Fibroblast of pulmonary artery (primary cell): ENCODE measurements around the gene FMN2.

Experiments
- DNase-seq: peaks from one replicate; pipeline ENCODE4 v3.0.0-alpha.2; 2010; ENCODE audit warnings: low read depth
- H3K4me3 ChIP-seq: replicated peaks from 2 replicates; pipeline ENCODE4 v1.5.1; 2011; ENCODE audit warnings: low read depth, mild to moderate bottlenecking, control low read depth, low read length, moderate library complexity
- CTCF ChIP-seq: IDR thresholded peaks from 2 replicates; pipeline ENCODE4 v1.5.1; 2011; ENCODE audit warnings: mild to moderate bottlenecking, control low read depth, low read length, inconsistent platforms; ENCODE audit errors: missing control alignments

The FMN2 gene

GRCh38 chr1:240104672-240105071, 13.0 kb downstream of the FMN2 start:
- no peak for DNase-seq
- no peak for TF ChIP-seq CTCF
- H3K4me3 ChIP-seq, result no peak overlapping the region

GRCh38 chr1:240107058-240107684, 15.5 kb downstream of the FMN2 start:
- peak; percentile 19 for DNase-seq
- no peak overlapping the region for H3K4me3 ChIP-seq
- no peak for TF ChIP-seq CTCF

- H3K4me3 ChIP-seq, result no peak overlapping the region
- TF ChIP-seq CTCF, result no peak
- DNase-seq, result no peak
These were observed 17.4 kb downstream of the FMN2 start for GRCh38 chr1:240109130-240109529.

GRCh38 chr1:240109920-240110636, 18.4 kb downstream of the FMN2 start:
- TF ChIP-seq CTCF, result no peak

GRCh38 chr1:240111558-240111957, 19.9 kb downstream of the FMN2 start:
- H3K4me3 ChIP-seq, result no peak overlapping the region
- no peak for TF ChIP-seq CTCF
- DNase-seq, result no peak

More at GRCh38 chr1:240109920-240110636, 18.4 kb downstream of the FMN2 start:
- H3K4me3 ChIP-seq, result no peak overlapping the region
- no peak for DNase-seq

- H3K4me3 ChIP-seq, result no peak overlapping the region
- TF ChIP-seq CTCF, result no peak
- no peak for DNase-seq
These were observed 22.5 kb downstream of the FMN2 start for GRCh38 chr1:240114222-240114621.

- DNase-seq, result no peak
- no peak for TF ChIP-seq CTCF
These were observed 24.1 kb downstream of the FMN2 start for GRCh38 chr1:240115831-240116230.

More at GRCh38 chr1:240115831-240116230, 24.1 kb downstream of the FMN2 start:
- H3K4me3 ChIP-seq, result no peak overlapping the region
